ENCODE data around the gene RRP36. TPM values are rescaled to one million over a fixed set of nuclear protein-coding genes. Genes with fewer than 3 reads are reported as not detected.

The RRP36 gene
- total and polyA plus RNA-seq, 11 donors: 18.7 to 53.4 (median 32.3) TPM

DNA sequence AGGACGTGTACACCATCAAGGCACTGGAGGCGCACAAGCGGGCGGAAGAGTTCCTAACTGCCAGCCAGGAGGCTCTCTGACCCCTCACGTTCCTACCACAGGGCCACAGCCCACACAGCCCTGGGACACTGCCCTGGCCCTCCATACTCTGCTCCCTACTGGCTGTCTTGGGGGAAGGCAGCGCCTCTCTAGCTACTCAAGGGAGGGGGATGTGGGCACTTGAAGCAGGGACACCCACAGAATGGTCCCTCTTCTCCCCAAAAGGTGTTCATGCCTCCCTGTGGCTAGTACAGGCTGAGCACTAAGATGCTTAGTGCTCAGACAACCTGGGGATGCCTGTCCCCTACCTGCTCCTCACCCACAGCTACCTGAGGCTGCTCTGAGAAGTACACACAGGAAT lies 10.2 kb upstream of the RRP36 start:
- no peak for TF ChIP-seq POLR2A (IDR thresholded peaks at IDR 0.05)
- TF ChIP-seq, protein P1, sequence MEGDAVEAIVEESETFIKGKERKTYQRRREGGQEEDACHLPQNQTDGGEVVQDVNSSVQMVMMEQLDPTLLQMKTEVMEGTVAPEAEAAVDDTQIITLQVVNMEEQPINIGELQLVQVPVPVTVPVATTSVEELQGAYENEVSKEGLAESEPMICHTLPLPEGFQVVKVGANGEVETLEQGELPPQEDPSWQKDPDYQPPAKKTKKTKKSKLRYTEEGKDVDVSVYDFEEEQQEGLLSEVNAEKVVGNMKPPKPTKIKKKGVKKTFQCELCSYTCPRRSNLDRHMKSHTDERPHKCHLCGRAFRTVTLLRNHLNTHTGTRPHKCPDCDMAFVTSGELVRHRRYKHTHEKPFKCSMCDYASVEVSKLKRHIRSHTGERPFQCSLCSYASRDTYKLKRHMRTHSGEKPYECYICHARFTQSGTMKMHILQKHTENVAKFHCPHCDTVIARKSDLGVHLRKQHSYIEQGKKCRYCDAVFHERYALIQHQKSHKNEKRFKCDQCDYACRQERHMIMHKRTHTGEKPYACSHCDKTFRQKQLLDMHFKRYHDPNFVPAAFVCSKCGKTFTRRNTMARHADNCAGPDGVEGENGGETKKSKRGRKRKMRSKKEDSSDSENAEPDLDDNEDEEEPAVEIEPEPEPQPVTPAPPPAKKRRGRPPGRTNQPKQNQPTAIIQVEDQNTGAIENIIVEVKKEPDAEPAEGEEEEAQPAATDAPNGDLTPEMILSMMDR (IDR thresholded peaks at IDR 0.05): no peak
- DNase-seq (no peak), ATAC-seq (no peak)
- WGBS, 4 donors: 67 to 83% (median 77%) methylated on average over 5 to 6 of the region's 6 CpGs
- Histone ChIP-seq H3K9me3 (no peaks in the 10 kb centered on the region), H3K27me3 (no peaks in the 10 kb centered on the region), H3K27ac (no peak overlapping the region), H3K36me3 (peaks cover 0 to 62% (median 58%) of the 10 kb centered on the region in 9 donors), H3K4me1 (peaks cover 4 to 38% (median 28%) of the 10 kb centered on the region in 12 donors), H3K4me3 (no peak overlapping the region)
- intact Hi-C loops (cut with DNase I): loop anchor here in 4 of 10 donors (5.0 to 10.0 kb wide), 3 partner anchors 34 to 131 kb away; partner anchors contain the start of gene PEX6 (in 1 of the 4)

DNA sequence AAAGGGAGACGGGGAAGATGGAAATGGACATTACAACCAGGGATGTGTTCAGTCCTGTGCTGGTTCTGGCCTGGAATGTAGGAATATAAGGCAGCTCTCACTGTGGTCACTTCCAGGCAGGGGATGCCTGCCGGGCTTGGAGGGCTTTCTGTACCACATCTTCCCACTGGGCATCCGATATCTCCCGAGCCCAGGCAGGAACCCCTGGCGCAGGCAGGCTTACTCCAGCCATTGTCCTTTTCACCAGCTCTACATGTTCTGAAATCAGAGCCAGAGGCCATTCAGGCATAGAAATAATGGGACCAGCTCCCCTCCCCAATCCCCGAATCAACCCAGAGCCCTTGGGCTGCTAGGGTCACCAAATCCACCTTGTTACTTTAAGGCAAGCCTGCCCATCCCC lies 9.1 kb upstream of the RRP36 start:
- 74 to 82% (median 80%) methylated on average over 6 of the region's 6 CpGs for WGBS, 4 donors
- Histone ChIP-seq H3K9me3 (no peaks in the 10 kb centered on the region), H3K27me3 (no peaks in the 10 kb centered on the region), H3K4me3 (peak overlapping the region in 2 of 12 donors; percentile 74 to 76), H3K27ac (peak overlapping the region in 1 of 12 donors; percentile 79), H3K36me3 (peaks cover 0 to 58% (median 51%) of the 10 kb centered on the region in 9 donors), H3K4me1 (peaks cover 4 to 49% (median 39%) of the 10 kb centered on the region in 12 donors)
- ATAC-seq (no peak), DNase-seq (no peak)
- TF ChIP-seq, protein P1 (IDR thresholded peaks at IDR 0.05): no peak
- no peak for TF ChIP-seq POLR2A (IDR thresholded peaks at IDR 0.05)
- intact Hi-C loops (cut with DNase I): loop anchor here in 5 of 10 donors (2.0 to 10.0 kb wide), 4 partner anchors 34 to 130 kb away; partner anchors contain the start of gene PEX6 (in 2 of the 5)

DNA sequence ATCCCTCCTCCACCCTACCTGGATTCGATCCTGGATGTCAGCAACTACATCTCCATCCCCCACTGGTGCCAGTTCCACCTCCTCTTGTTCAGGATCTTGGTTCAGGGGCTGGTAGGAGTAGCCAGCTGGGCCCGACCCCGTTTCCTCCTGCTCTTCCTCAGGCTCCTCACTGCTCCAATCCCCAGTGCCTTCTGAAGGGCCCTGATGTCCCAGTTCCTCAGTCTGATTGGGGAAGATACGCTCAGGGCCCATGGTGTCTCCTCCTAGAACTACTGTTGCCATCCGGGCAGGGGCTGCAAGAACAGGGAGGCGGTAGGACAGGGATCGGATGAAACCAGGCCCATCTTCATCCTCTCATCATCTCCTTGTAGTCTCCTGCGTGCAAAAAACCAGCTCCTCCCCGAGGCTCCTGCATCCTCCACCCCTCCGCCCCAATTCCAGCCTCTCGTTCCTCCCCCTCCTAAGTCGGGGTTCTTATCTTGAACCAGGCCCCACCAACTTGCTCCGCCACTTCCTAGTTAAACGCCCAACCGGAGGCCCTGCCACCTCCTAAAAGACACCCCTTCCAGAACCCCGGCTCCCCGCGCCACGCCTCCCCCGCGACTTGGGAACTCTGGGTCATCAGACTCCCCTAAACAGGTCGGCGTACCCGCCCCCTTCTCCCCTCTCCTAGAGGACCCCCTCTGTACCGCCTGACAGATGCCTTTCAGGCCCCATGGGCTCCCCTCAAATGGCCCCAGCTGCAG lies 8.2 kb upstream of the RRP36 start:
- Histone ChIP-seq H3K27me3 (no peaks in the 10 kb centered on the region), H3K4me3 (peak overlapping the region; percentile 43 to 90 (median 74)), H3K36me3 (peaks cover 0 to 58% (median 51%) of the 10 kb centered on the region in 9 donors), H3K4me1 (peaks cover 4 to 56% (median 47%) of the 10 kb centered on the region in 12 donors), H3K27ac (peak overlapping the region; percentile 3 to 88 (median 78)), H3K9me3 (no peaks in the 10 kb centered on the region)
- WGBS, 4 donors: 3 to 4% (median 4%) methylated on average over 25 of the region's 25 CpGs
- no peak for DNase-seq
- TF ChIP-seq POLR2A (IDR thresholded peaks at IDR 0.05): no peak
- TF ChIP-seq, protein P1 (IDR thresholded peaks at IDR 0.05): no peak
- intact Hi-C loops (cut with DNase I): loop anchor here in 5 of 10 donors (2.0 to 10.0 kb wide), 4 partner anchors 34 to 129 kb away; partner anchors contain the start of gene PEX6 (in 2 of the 5)
- ATAC-seq: peak in 1 of 4 donors; percentile 0

DNA sequence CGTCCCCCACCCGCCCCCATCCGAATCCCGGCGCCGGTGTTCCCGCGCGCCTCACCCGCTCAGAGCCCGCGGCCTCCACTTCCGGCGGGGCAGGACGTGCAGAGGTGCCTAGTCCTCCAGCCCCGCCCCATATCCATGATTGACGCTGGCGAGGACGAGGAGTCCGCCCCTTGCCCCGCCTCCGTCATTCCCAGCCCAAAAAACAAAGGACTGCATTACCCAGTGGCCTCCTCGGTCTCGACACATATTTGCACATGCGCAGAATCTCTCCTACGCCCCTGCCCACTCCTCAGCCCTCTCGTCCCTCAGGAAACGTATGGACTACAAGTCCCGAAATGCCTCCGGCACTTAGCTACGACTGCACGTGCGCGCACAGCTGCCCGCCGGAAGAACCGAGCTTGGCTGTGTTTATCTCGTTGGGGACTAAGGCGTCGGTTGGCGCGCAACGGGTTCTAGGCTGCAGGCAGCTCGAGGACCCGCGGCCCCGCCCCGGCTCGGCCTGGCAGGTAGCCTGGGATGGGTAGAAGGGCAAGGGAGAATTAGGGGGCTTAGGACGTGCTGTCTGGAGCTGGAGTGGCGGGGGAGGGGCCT lies 7.5 kb upstream of the RRP36 start, which contains the start of the genes KLHDC3 and MEA1:
KLHDC3 (plus strand) TSS at position 407 of the 591 bp plus-strand sequence. CDS start 2,944 bp downstream, outside the sequence.
MEA1 (minus strand) TSS at position 104 of the 591 bp plus-strand sequence. CDS start 133 bp downstream, outside the sequence.
- TF ChIP-seq, protein P1 (IDR thresholded peaks at IDR 0.05): no peak
- peak; percentile 22 to 65 for TF ChIP-seq POLR2A (IDR thresholded peaks at IDR 0.05)
- no peaks in the 10 kb centered on the region for H3K27me3 ChIP-seq
- DNase-seq (peak; percentile 99), ATAC-seq (peak; percentile 92 to 96 (median 94))
- no peaks in the 10 kb centered on the region for H3K9me3 ChIP-seq
- peak within 1 kb of the TSS; percentile 25 to 97 (median 84) for H3K27ac ChIP-seq
- peaks cover 0 to 58% (median 51%) of the 10 kb centered on the region in 9 donors for H3K36me3 ChIP-seq
- WGBS, 4 donors: 0 to 1% (median 0%) methylated on average over 25 to 51 of the region's 51 CpGs
- H3K4me1 ChIP-seq: peaks cover 4 to 57% (median 47%) of the 10 kb centered on the region in 12 donors
- intact Hi-C loops (cut with DNase I): loop anchor here in 6 of 10 donors (1.0 to 10.0 kb wide), 6 partner anchors 35 to 128 kb away; partner anchors contain the start of genes PEX6 (in 2 of the 6), KLC4 (in 1 of the 6) and MRPL2 (in 1 of the 6)
- peak within 1 kb of the TSS; percentile 51 to 90 (median 74) for H3K4me3 ChIP-seq
